KMS-11 (cell line): ENCODE data around the gene TFPT.

Experiments
- H2AFZ ChIP-seq: fragments of 200-600 bp; sonication (generic); 2 replicates; pipeline ENCODE4 v1.6.1; 2016; ENCODE audit warnings: antibody characterized with exemption, mixed run types, low read depth
- H3K27ac ChIP-seq: fragments of 200-600 bp; sonication (generic); 2 replicates; pipeline ENCODE4 v1.6.1; 2016; ENCODE audit warnings: mild to moderate bottlenecking, mixed run types
- H3K27me3 ChIP-seq: fragments of 200-600 bp; sonication (generic); 2 replicates; pipeline ENCODE4 v1.6.1; 2017; ENCODE audit warnings: mild to moderate bottlenecking, low read depth, mixed run types, moderate library complexity; ENCODE audit not compliant: insufficient read depth
- H3K36me3 ChIP-seq: fragments of 200-600 bp; sonication (generic); 2 replicates; pipeline ENCODE4 v1.6.1; 2017; ENCODE audit warnings: mild to moderate bottlenecking, mixed run types; ENCODE audit not compliant: insufficient read depth
- H3K4me1 ChIP-seq: fragments of 200-600 bp; sonication (generic); 2 replicates; pipeline ENCODE4 v1.6.1; 2016; ENCODE audit warnings: mild to moderate bottlenecking, low read depth, mixed run types; ENCODE audit not compliant: poor library complexity, severe bottlenecking
- H3K4me2 ChIP-seq: fragments of 200-600 bp; sonication (generic); 2 replicates; pipeline ENCODE4 v1.7.0; 2016; ENCODE audit warnings: mild to moderate bottlenecking, mixed run types
- H3K4me3 ChIP-seq: fragments of 200-600 bp; sonication (generic); IDR thresholded peaks from 2 replicates; pipeline ENCODE4 v1.6.1; 2017; ENCODE audit warnings: low read depth, low read length, mixed read lengths; ENCODE audit not compliant: insufficient read depth
- H3K79me2 ChIP-seq: fragments of 200-600 bp; sonication (generic); 2 replicates; pipeline ENCODE4 v1.6.1; 2016; ENCODE audit warnings: low read depth, mixed run types; ENCODE audit not compliant: insufficient read depth
- H3K9ac ChIP-seq: fragments of 200-600 bp; sonication (generic); 2 replicates; pipeline ENCODE4 v1.6.1; 2016; ENCODE audit warnings: mild to moderate bottlenecking, mixed run types
- H4K20me1 ChIP-seq: fragments of 200-600 bp; sonication (generic); 2 replicates; pipeline ENCODE4 v1.6.1; 2016; ENCODE audit warnings: mild to moderate bottlenecking, mixed run types; ENCODE audit not compliant: insufficient read depth
- CTCF ChIP-seq: fragments of 200-600 bp; sonication (generic); conservative IDR thresholded peaks from 2 replicates; pipeline ENCODE4 v1.6.1; 2017; ENCODE audit warnings: low read depth, mild to moderate bottlenecking, antibody characterized with exemption, low read length, moderate library complexity, mixed read lengths

The TFPT gene

DNA sequence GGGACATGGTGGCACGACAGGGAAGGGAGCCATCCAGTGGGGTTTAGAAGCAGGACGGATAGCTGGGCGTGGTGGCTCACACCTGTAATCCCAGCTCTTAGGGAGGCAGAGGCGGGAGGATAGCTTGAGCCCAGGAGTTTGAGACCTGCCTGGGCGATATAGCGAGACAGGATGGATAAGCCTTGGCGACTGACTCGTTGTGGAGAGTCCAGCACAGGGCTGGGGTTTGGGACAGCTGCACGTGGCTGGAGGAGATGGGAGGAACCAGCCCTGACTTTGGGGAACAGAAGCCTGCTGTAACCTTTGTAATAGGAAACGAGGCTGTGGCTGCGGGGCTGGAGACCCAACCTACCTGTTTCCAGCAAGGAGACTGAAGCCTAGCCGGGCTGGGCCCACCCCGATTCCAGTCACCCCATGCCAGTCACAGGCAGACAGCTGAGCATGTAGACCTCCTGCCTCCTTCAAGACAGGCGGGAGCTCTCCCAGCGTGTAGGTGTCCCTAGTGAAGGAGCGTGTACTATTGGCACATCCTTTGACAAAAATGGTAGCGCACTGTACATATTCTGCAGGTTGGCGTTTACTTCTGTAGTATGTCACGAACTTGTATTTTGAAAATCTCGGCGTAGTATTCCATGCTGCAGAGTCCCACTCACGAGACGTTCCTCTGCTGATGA, 36.0 kb upstream of the TFPT start:
- Histone ChIP-seq H3K4me2 (no peak overlapping the region), H3K9ac (no peak overlapping the region), H3K36me3 (0 out of 2 replicates have a peak, but pooled peaks cover 3% of the 10 kb centered on the region), H3K27me3 (no peaks in the 10 kb centered on the region), H3K27ac (no peak overlapping the region), H2AFZ (no peak overlapping the region), H3K79me2 (no peaks in the 10 kb centered on the region), H3K4me1 (peaks cover 5% of the 10 kb centered on the region), H3K4me3 (no peak overlapping the region), H4K20me1 (no peaks in the 10 kb centered on the region)
- no peak for TF ChIP-seq CTCF

DNA sequence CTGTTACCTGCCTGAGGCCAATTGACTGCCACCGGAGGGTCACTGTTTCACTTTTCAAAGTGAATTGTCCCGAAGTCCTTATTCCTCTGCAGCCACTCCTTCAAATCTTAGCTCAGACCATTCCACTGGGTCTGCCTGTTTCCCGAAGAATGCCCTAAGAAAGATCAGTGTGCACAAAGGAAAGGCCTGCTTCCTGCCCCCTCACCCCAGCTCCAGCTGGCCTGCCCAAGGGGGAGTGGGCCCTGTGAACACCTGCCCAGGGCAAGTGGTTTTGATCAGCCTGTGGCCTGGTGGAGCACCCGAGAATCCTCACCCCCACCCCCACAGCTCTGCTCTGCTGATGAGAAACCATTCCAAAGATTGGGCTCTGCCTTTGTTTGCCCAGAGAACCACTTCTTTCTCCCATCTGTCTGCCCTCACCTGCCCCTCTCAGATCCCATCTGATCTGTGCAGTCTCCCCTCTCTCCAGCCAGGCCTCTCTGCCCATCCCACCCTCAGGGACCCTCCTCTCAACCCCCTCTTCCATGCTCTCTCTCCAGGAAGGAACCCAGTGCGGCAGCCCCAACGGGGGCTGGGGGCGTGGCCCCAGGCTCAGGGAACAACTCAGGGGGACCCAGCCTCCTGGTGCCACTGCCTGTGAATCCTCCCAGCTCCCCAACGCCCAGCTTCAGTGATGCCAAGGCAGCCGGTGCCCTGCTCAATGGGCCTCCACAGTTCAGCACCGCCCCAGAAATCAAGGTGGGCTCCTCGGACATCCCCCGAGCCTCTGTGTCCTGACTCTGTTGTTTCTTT, 33.8 kb upstream of the TFPT start:
- Histone ChIP-seq H3K27me3 (no peaks in the 10 kb centered on the region; the same call in 1 of the 2 replicates), H3K4me3 (no peak overlapping the region), H3K79me2 (no peaks in the 10 kb centered on the region), H3K9ac (no peak overlapping the region), H3K36me3 (peaks cover 5% of the 10 kb centered on the region; the same call in 1 of the 2 replicates), H4K20me1 (no peaks in the 10 kb centered on the region), H3K4me2 (no peak overlapping the region), H3K27ac (no peak overlapping the region), H2AFZ (no peak overlapping the region), H3K4me1 (peaks cover 1% of the 10 kb centered on the region)
- TF ChIP-seq CTCF, result no peak

DNA sequence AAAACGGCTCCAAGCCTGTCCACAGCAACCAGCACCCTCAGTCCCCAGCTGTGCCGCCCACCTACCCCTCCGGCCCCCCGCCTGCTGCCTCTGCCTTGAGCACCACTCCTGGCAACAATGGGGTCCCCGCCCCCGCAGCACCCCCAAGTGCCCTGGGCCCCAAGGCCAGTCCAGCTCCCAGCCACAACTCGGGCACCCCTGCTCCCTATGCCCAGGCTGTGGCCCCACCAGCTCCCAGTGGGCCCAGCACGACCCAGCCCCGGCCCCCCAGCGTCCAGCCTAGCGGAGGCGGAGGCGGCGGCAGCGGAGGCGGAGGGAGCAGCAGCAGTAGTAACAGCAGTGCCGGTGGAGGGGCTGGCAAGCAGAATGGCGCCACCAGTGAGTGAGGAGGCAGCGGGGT, 32.7 kb upstream of the TFPT start:
- H2AFZ ChIP-seq, result no peak overlapping the region
- no peak overlapping the region for H3K27ac ChIP-seq
- TF ChIP-seq CTCF, result no peak
- H3K4me1 ChIP-seq, result no peaks in the 10 kb centered on the region
- no peak overlapping the region for H3K9ac ChIP-seq
- no peaks in the 10 kb centered on the region; the same call in 1 of the 2 replicates for H3K27me3 ChIP-seq
- no peaks in the 10 kb centered on the region for H3K79me2 ChIP-seq
- H3K4me3 ChIP-seq, result no peak overlapping the region
- no peak overlapping the region for H3K4me2 ChIP-seq
- no peaks in the 10 kb centered on the region for H4K20me1 ChIP-seq
- peaks cover 3% of the 10 kb centered on the region; the same call in 1 of the 2 replicates for H3K36me3 ChIP-seq

DNA sequence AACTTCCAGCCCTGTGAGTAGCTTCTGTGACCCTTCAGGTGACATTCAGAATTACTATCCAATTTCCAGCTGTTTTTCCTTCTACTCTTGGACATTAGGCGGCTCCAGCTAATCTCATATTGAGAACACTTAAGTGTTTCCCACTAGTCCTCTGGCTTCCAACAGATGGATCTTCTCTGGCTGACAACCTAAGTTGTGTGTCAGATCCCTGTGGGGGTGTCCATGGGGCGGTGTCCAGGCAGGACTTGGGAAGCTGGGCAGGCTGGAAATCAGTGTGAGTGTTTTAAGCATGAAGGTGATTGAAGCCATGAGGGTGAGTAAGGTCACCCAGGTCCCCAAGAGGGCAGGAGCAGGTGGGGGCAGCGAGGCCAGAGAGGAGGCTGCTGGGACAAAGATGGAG, 32.2 kb upstream of the TFPT start:
- Histone ChIP-seq H4K20me1 (no peaks in the 10 kb centered on the region), H3K79me2 (peaks cover 3% of the 10 kb centered on the region; the same call in 1 of the 2 replicates), H3K27me3 (no peaks in the 10 kb centered on the region; the same call in 1 of the 2 replicates), H3K4me3 (no peak overlapping the region), H3K4me1 (no peaks in the 10 kb centered on the region), H3K27ac (no peak overlapping the region), H3K4me2 (no peak overlapping the region), H3K36me3 (peaks cover 3% of the 10 kb centered on the region; the same call in 1 of the 2 replicates), H2AFZ (no peak overlapping the region), H3K9ac (no peak overlapping the region)
- TF ChIP-seq CTCF, result no peak
